GM19193 (cell line): ENCODE measurements around the gene PDE7B.

Experiments
- POLR2A ChIP-seq: IDR thresholded peaks from 4 replicates; pipeline ENCODE4 v1.6.1; 2011; ENCODE audit not compliant: insufficient read depth, insufficient read length; ENCODE audit errors: extremely low read depth

PDE7B gene

DNA sequence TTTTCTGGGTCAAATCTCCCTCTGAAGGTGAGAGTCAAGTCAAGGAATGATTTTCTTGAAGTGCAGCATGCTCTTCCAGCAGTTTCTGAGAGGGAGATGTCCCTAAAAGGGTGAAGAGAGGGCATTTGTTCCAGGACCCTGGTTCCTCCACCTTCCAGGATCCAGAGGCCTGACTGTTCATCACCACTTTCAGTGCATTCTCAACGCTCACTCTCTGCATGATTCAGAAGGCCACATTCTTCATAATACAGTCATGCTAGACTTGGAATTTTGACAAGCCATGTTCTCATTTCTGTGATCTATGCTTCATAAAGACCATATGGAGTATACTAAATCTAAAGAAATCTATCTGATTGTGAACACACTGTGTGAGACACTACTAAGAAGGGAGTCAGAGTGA lies 85.1 kb downstream of the PDE7B start:
- TF ChIP-seq POLR2A = no peak

DNA sequence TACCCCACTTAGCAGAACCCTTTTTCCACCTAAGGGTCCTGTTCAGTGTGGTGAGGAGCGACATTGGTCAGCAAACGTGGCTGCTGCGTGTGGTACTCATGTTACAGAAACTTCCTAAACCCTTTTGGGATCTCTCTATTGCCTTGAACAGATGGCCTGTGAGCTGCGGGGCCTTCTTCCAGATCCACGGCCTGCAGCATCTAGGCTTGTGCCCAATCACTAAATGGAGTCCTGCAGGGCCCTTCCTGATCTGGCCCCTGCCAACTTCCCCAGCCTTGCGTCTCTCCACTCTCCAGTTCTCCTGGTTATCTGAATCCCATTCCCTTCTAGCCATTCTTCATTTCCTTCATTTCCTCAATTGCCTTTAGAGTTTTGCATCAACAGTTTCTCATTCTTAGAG lies 85.6 kb downstream of the PDE7B start:
- no peak for TF ChIP-seq POLR2A

GRCh38 chr6:135938576-135939207 lies 87.2 kb downstream of the PDE7B start:
- no peak for TF ChIP-seq POLR2A

- no peak for TF ChIP-seq POLR2A
Observed at GRCh38 chr6:135939208-135939591, 87.7 kb downstream of the PDE7B start.

DNA sequence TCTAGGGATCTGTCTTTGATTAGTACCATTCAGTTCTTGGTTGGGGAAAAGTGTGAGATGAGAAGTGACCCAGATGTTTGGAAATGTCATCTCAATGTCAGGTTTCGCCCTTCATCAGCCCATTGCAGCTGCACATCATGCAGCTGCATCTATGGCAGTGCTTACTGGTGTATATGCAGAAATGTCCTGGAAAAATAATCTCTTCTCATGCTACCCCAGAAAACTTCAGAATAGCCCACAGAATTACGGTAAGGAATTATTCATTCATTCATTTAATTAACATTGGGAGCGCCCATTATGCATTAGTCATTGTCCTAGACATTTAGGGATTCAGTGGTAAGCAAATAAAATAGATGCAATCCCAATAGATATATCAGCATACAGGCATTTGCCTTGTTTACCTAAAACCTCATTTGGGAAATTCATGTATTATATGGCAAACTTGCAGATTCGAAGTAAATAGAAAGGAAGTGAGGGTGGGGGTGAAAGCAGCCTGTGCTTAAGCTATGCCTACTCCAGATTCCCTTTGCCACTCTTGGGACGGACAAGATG lies 89.2 kb downstream of the PDE7B start:
- no peak for TF ChIP-seq POLR2A

DNA sequence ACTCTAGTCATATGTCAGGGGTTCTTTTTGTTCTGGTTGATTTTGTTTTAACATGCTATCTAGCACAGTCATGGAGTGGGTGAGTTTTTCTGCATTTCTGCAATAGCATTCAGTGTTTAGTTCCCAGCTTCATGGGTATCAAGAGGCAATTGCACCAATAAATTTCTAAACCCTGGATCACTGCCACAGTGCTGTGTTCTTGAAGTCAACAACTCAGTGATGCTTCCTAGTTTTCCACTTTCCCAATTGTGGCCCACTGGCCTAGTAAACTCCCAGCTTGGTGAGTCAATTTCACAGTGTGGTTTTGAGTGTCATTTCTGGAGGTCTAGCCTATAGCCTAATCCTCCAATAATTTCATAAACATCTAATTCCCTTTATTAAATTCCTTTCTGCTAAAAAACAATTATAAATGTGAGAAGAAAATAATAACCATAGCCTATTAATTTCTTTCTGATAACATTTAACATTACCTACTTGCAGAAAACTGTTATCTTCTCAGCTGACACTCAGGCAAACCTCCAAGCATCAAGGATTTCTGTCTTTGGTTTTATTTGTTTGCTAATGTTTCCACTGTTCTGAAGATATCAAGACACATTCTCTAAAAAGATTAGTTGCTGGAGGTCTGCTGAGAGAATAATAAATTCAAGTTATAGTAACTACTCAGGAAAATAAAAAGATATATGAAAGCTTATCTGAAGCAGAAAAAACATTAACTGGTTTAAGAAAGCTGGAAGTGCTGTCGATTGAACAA lies 89.9 kb downstream of the PDE7B start:
- no peak for TF ChIP-seq POLR2A

DNA sequence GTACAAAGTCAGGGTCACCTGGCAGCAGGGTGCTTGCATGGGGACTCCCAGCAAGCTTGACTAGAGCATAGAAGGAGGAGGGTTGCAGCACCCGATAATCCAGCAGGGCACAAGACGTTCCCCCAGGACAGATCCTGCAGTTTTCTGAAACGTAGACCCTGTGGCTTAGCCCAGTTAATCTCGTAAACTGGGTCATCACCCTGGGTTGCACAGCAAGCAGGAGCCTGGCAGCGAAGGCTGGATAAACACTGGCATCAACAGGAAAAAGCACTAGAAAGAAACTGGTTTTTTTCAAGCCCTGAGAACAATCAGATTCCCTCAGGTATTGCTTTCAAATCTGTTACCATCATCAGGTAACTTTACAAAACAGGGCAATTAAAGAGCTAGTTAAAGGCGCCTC lies 92.6 kb downstream of the PDE7B start:
- no peak for TF ChIP-seq POLR2A

GRCh38 chr6:135946674-135947073 lies 95.2 kb downstream of the PDE7B start:
- TF ChIP-seq POLR2A = no peak

GRCh38 chr6:135950669-135951068 lies 99.2 kb downstream of the PDE7B start:
- no peak for TF ChIP-seq POLR2A

DNA sequence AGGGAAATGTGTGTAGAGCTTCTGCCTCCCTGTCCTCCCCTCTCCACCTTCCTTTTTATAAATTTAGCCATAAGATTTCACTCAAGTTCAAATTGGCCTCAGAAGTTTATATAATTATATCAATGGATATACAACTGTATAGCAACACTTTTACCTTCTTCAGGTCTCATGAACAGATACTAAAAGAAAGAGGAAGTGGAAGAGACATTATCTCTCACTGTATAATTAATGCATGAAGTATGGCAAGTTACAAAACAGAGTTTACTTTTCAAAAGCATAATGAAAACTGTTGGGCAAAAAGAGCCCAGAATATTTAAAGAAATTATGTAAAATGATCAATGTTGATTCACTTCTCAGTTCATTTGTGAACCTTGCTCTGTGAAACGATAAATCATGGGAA lies 99.7 kb downstream of the PDE7B start:
- no peak for TF ChIP-seq POLR2A

GRCh38 chr6:135953818-135954217 lies 102.3 kb downstream of the PDE7B start:
- no peak for TF ChIP-seq POLR2A

DNA sequence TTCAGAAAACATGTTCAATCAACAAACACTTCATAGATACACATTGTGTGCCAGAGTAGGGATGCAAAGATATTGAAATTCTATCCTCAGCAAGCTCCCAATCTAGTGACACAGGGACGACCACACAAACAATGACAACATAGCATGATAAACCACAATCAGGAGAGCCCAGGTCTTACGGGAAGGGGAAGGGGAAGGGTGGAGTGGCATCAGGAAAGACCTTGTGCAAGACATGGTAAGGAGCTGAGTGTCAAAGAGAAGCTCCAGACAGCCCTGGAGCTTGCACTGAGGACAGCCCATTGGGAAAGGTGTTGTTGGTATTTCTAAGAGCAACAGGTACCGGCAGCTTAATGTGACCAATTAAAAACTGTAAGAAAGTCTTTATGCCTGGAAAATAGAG lies 103.6 kb downstream of the PDE7B start:
- no peak for TF ChIP-seq POLR2A

DNA sequence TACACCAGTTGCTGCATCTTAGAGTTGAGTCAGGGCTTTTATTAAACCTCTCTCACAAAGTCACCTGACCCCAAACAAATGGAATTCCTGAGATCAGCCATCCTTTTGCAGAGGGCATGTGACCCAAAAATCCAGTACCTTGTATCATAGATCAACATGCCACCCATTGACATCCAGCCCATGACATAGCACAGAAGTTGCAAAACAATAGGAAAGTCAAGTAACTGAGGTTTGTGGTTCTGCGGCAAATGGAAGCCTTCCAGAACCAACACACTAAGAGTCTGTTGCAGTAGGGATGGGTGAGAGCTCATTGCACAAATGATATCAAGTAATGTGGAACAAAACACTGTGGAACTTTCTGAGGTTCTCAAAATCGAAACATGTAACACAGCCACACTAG lies 111.2 kb downstream of the PDE7B start:
- no peak for TF ChIP-seq POLR2A

- TF ChIP-seq POLR2A = no peak
Observed at GRCh38 chr6:135970750-135971149, 119.2 kb downstream of the PDE7B start.

DNA sequence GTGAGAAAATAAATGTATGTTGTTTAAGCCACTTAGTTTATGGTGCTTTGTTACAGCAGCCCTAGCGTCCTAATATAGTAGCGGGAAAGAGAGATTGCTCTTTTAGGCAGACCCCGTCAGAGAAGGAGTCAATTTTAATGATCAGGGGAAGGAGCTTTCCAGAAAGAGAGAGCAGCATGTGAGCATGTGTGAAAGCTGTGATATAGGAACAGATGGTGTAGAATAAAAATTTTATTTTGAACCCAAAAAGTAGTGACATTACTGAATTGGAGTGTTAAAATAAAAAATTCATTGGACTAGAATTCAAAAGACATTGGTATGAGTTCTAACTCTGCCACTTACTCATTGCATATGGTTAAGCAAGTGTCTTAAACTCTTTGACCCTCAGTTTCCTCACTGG lies 119.8 kb downstream of the PDE7B start:
- no peak for TF ChIP-seq POLR2A

GRCh38 chr6:135972150-135972549 lies 120.6 kb downstream of the PDE7B start:
- TF ChIP-seq POLR2A = no peak
